Left colon (tissue), 2 donors: ENCODE data around the gene FOXP1. TPM values are rescaled to one million over a fixed set of nuclear protein-coding genes. Genes with fewer than 3 reads are reported as not detected.
A peak's percentile ranks its signal among the peaks of the same experiment; 100 is the strongest.

Experiments used
- ATAC-seq: fragments of 200-7000 bp; cut with Tn5 transposase; one replicate; pipeline ENCODE4 v1.9.1; 2020; ENCODE audit warnings: mild to moderate bottlenecking, moderate library complexity
- DNase-seq, 2 donors: peaks; one replicate each; pipeline ENCODE4 v3.0.0-alpha.2; 2020
- intact Hi-C, 2 donors: fragments of 100-400 bp; cut with DNase I in 1 of 2; cut with micrococcal nuclease in 1 of 2; formaldehyde crosslinking; loops; one replicate each; pipeline versions ENCODE4 v1.11.2 to v1.14.0; 2022; cut with DNase I, micrococcal nuclease
- total RNA-seq, 2 donors: library from RNA; stranded (reverse); fragmentation: NEBNext Ultra II Directional; extraction: Animal tissue kit (Norgen Biotek cat#: 25700); gene quantifications; one replicate each; pipeline ENCODE4 v1.2.1, GENCODE V29; 2021
- donor health status: DM: no; HTN: no; CAD: no.
- donor health status: DM: yes; HTN: yes; CAD: no.

Gene FOXP1
- total RNA-seq, 2 donors from 2014 or later, result 131 to 135 TPM

GRCh38 chr3:71210257-71211007 is 373.1 kb downstream of the FOXP1 start:
- intact Hi-C loops, result no loop called here
- DNase-seq (peak in 1 of 2 donors; percentile 54), ATAC-seq (no peak)

- DNase-seq (peak in 1 of 2 donors; percentile 35), ATAC-seq (peak; percentile 85)
- intact Hi-C loops, result no loop called here
Measured at GRCh38 chr3:71208211-71209095, 375.1 kb downstream of the FOXP1 start.

- no peak for DNase-seq
- intact Hi-C loops, result no loop called here
- ATAC-seq, result peak; percentile 66
Measured at GRCh38 chr3:71207632-71208031, 375.9 kb downstream of the FOXP1 start.

- DNase-seq (no peak), ATAC-seq (no peak)
- intact Hi-C loops, result no loop called here
Measured at GRCh38 chr3:71206305-71207165, 377.0 kb downstream of the FOXP1 start.

- intact Hi-C loops, result no loop called here
- no peak for ATAC-seq
Measured at GRCh38 chr3:71203727-71204488, 379.6 kb downstream of the FOXP1 start.

GRCh38 chr3:71202848-71203533 is 380.5 kb downstream of the FOXP1 start:
- DNase-seq, result no peak
- intact Hi-C loops, result no loop called here
- ATAC-seq, result peak; percentile 25

More at GRCh38 chr3:71203727-71204488, 379.6 kb downstream of the FOXP1 start:
- no peak for DNase-seq

GRCh38 chr3:71201939-71202338 is 381.6 kb downstream of the FOXP1 start:
- DNase-seq, result peak; percentile 35 to 46
- intact Hi-C loops, result no loop called here
- no peak for ATAC-seq

- no peak for DNase-seq
- ATAC-seq, result no peak
- intact Hi-C loops, result no loop called here
Measured at GRCh38 chr3:71197841-71198565, 385.5 kb downstream of the FOXP1 start.

GRCh38 chr3:71195492-71195891 is 388.0 kb downstream of the FOXP1 start:
- DNase-seq (no peak), ATAC-seq (no peak)
- intact Hi-C loops, result no loop called here

GRCh38 chr3:71194785-71195184 is 388.7 kb downstream of the FOXP1 start:
- ATAC-seq, result no peak
- intact Hi-C loops, result no loop called here
- no peak for DNase-seq

- intact Hi-C loops, result no loop called here
- no peak for DNase-seq
- ATAC-seq, result peak; percentile 58
Measured at GRCh38 chr3:71191031-71191482, 392.5 kb downstream of the FOXP1 start.

- DNase-seq (no peak), ATAC-seq (no peak)
- intact Hi-C loops, result no loop called here
Measured at GRCh38 chr3:71189480-71189879, 394.0 kb downstream of the FOXP1 start.

- no peak for DNase-seq
- ATAC-seq, result no peak
- intact Hi-C loops, result no loop called here
Measured at GRCh38 chr3:71187715-71188114, 395.8 kb downstream of the FOXP1 start.

- ATAC-seq (peak; percentile 40), DNase-seq (peak in 1 of 2 donors; percentile 62)
- intact Hi-C loops, result no loop called here
Measured at GRCh38 chr3:71186801-71187200, 396.7 kb downstream of the FOXP1 start.

GRCh38 chr3:71185733-71186455 is 397.6 kb downstream of the FOXP1 start:
- DNase-seq (no peak), ATAC-seq (peak; percentile 88)
- intact Hi-C loops, result no loop called here

- DNase-seq (no peak), ATAC-seq (peak; percentile 67)
- intact Hi-C loops, result no loop called here
Measured at GRCh38 chr3:71184252-71184651, 399.3 kb downstream of the FOXP1 start.
